ES-I3 (cell line): ENCODE results near the gene CHST9.
"Not testable (repeated sequence)": the region's sequence is repeated elsewhere in the genome, so short reads cannot be mapped to it uniquely, and the experiment has no call there.

ENCODE experiments used
- H3K36me3 ChIP-seq: 2 replicates; pipeline ENCODE4 v1.6.1; 2013; ENCODE audit warnings: mild to moderate bottlenecking, low read length, control low read depth, moderate library complexity; ENCODE audit not compliant: insufficient read depth
- H3K4me1 ChIP-seq: 2 replicates; pipeline ENCODE4 v1.6.1; 2013; ENCODE audit warnings: mild to moderate bottlenecking, control low read depth, low read length; ENCODE audit not compliant: insufficient read depth
- H3K9ac ChIP-seq: 2 replicates; pipeline ENCODE4 v1.6.1; 2013; ENCODE audit warnings: low read depth, mild to moderate bottlenecking, low read length, moderate library complexity
- H3K9me3 ChIP-seq: 2 replicates; pipeline ENCODE4 v1.6.1; 2013; ENCODE audit warnings: mild to moderate bottlenecking, low read length, moderate library complexity; ENCODE audit not compliant: control insufficient read depth, insufficient read depth

Gene CHST9

DNA sequence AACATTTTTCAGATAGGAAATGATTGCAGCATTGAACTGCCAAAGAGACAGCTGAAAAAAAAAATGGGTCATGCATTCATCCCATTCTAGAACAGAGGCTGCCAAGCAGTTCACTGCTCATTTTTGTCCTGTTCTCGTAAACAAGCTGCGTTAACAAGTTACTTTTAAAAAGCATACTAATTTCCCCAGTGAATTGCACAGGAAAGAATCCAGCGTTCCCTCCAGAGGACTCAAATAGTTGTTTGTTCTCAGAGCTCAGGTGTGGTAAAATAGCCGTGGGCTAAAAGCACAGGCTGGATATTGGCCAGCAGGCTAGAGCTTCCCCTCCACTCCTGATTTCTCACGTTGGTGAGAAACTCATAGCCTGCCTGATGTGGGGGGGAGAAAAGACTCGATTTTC, 243.5 kb downstream of the CHST9 start:
- Histone ChIP-seq H3K9me3 (no peaks in the 10 kb centered on the region), H3K4me1 (no peaks in the 10 kb centered on the region), H3K36me3 (no peaks in the 10 kb centered on the region), H3K9ac (no peak overlapping the region)

DNA sequence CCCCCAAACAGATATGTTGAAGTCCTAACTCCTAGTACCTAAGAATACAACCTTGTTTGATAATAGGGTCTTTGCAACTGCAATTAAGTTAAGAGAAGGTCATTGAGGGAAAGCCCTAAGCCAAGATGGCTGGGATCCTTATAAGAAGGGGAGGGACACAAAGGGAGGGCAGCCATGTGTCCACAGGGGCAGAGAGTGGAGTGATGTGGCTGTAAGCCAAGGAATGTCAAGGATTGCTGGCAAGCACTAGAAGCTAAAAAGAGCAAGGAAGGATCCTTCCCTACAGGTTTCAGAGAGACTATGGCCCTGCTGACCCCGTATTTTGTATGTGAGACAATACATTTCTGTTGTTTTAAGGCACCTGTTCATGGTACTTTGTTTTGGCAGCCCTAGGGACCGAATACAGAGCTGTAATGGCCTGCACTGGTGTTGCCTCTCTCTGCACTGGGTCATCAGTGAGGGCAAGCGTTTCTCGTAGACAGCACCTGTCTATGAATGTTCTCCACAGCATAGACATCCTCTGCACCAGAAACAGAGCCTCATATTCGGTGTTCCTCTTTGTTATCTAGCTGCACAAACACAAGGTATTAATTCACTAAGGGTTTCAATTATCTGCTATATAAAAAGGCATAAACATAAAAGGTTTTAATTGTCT, 244.2 kb downstream of the CHST9 start:
- H3K36me3 ChIP-seq: no peaks in the 10 kb centered on the region

DNA sequence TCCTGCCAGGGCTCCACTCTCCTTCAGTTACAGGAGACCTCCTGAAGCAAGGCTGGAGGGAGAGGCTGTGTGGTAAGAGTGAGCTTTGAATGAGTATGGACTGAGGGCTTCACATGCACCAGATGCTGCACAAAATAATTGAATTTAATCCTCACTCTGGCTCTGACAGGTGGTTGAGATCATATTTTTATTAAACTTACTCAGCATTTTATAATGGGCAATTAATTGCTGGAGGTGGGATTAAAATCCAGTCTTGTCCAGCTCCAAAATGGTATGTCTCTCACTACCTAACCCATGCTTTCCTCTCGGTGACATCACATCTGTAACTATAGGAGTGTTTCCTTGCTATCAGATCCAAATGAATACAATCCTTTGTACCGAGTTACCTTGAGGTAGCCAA, 253.4 kb downstream of the CHST9 start:
- H3K36me3 ChIP-seq: no peaks in the 10 kb centered on the region
- H3K9ac ChIP-seq: no peak overlapping the region
- H3K9me3 ChIP-seq: no peaks in the 10 kb centered on the region
- H3K4me1 ChIP-seq: peaks cover 9% of the 10 kb centered on the region

More for the DNA sequence above, 244.2 kb downstream of the CHST9 start:
- Histone ChIP-seq H3K9me3 (no peaks in the 10 kb centered on the region), H3K4me1 (no peaks in the 10 kb centered on the region), H3K9ac (no peak overlapping the region)

DNA sequence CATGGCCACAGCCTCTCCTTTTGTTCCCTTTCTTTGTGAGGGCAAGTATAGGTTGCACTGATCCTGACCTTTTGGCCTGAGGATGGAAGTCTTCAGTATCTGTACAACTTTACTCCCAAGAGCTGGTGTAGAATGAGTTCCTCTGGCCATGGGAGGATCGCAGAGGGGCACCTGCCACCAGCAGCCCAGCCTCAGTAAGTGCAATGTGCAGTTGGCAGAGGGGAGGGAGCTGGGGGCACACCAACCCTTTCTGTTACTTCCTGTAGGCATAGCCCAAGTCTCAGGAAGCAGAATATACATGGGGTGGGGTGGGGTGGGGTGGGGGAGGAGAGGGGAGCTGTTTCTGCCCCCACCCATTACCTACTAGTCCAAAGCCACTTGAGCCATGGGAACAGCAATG, 254.5 kb downstream of the CHST9 start:
- no peak overlapping the region for H3K9ac ChIP-seq
- H3K4me1 ChIP-seq: peaks cover 9% of the 10 kb centered on the region
- H3K9me3 ChIP-seq: no peaks in the 10 kb centered on the region
- no peaks in the 10 kb centered on the region for H3K36me3 ChIP-seq

DNA sequence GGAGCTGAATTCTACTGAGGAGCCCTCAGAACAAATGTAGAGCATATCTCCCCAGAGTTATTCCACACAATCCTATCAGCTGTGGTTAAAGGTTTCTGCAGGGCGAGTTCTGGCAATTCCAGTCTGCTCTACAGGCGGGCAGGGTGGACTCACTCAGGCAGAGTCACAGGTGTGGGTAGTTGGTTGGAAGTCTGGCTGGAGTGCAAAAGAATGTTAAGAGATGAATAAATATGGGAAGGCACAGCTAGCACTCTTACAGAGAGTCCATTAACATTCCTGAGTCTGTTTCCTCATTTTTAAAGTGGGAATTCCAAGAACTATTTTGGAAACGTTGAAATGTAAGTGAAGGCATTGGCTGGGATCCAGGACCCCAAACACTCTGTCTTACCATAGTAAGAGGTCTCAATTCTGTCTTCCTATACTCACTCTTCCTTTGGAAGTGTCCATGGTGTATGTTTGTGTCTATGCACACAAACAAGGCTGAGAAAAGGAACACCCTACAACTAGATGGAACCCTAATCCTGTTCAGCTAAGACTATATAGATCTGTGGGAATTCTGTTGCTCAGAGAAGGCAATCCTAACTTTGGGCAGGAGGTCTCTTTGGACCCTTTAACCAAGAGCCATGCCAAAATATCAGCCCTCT, 256.3 kb downstream of the CHST9 start:
- Histone ChIP-seq H3K4me1 (peaks cover 9% of the 10 kb centered on the region), H3K9ac (no peak overlapping the region), H3K9me3 (no peaks in the 10 kb centered on the region), H3K36me3 (no peaks in the 10 kb centered on the region)

DNA sequence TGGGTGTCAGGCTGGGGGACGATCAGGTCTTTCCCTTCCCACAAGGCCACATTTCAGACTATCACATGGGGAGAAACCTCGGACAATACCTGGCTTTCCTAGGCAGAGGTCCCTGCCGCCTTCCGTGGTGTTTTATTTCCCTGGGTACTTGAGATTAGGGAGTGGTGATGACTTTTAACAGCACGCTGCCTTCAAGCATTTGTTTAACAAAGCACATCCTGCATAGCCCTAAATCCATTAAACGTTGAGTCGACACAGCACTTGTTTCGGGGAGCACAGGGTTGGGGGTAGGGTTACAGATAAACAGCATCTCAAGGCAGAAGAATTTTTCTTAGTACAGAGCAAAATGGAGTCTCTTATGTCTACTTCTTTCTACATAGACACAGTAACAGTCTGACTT, 257.3 kb downstream of the CHST9 start:
- not testable (repeated sequence) for H3K4me1 ChIP-seq, H3K9me3 ChIP-seq, H3K36me3 ChIP-seq, H3K9ac ChIP-seq

DNA sequence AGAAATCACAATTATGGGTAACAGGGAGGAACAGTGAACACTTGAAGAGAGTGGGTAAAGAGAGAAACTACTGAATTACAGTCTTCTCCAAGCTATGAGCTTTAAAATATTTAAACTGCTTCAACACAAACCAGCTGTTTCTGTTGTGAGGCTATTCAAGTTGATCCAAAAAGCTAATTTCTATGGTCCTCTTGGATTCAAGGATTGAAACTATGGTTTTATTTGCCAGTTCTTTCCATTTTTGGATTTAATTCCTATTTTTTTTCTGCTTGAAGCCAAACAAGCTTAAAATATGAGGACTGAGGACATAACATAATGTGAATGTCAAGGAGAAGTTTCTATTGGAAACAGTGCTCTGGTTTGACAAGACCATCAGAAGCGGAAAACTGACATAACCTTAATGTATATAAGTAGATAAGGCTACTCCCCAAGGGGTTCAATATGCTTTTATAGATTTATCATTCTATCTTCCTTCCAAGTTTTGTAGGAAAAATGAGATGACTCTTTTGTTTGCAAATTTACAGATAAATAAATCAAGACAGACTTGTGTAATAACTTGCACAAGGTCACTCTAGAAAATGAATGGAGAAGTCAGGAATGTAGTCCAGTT, 258.9 kb downstream of the CHST9 start:
- Histone ChIP-seq H3K9me3 (peaks cover 3% of the 10 kb centered on the region), H3K36me3 (no peaks in the 10 kb centered on the region)

DNA sequence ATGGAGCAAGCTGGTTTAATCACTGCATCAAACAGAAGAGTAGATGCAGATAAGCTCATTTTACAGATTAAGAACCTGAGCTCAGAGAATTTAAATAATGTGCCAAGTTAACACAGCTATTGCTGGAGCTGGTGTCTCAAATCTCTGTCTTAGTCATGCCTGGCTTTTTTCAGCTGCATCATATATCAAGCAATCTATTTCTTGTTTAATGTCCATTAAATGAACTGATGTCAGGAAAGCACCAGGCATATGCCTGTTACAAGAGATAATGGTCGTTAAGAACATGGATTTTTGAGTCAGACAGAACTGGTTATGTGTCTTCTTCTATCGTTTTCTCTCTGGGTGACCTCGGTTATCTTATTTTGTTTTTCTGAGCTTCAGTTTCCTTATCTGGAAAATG, 259.8 kb downstream of the CHST9 start:
- Histone ChIP-seq H3K9me3 (peaks cover 3% of the 10 kb centered on the region), H3K9ac (no peak overlapping the region), H3K4me1 (peaks cover 9% of the 10 kb centered on the region), H3K36me3 (no peaks in the 10 kb centered on the region)

More for the DNA sequence above, 258.9 kb downstream of the CHST9 start:
- no peak overlapping the region for H3K9ac ChIP-seq
- peaks cover 9% of the 10 kb centered on the region for H3K4me1 ChIP-seq

DNA sequence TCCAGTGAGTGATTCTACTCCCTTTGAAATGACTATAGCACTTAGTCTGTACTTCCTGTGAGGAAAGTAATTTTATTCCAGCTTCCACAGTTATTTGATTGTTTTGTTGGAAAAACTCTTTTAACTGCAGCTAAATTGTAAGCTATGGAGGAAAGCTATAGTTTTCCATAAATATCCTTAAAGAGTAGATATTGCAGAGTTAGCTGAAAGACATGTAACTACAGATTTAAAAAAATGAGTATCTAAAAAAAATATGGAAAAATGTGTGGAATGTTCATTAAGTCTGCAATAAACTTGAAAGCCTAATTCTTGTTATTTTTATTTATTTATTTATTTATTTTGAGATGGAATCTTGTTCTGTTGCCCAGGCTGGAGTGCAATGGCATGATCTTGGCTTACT, 262.8 kb downstream of the CHST9 start:
- peaks cover 3% of the 10 kb centered on the region for H3K9me3 ChIP-seq
- no peaks in the 10 kb centered on the region for H3K36me3 ChIP-seq
- no peaks in the 10 kb centered on the region; the same call in 1 of the 2 replicates for H3K4me1 ChIP-seq
- H3K9ac ChIP-seq: no peak overlapping the region

DNA sequence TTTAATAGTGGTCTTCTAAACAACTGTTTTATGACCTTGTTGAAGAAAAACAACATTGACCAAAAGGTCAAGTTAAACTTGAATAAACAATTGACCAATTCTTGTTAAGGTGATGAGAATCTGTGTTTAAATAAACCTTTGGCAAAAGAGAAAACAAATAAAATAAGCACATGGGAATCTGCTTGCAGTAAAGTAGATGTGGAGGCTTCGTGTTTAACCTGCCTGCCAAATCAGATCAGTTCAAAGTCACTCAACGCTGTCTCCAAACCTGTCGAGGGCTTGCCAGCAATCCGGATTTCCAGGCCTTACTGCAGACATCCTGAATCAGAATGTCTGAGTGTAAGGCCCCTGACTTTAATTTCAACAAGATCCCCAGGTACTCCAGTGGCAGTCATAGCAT, 264.5 kb downstream of the CHST9 start:
- Histone ChIP-seq H3K4me1 (no peaks in the 10 kb centered on the region), H3K36me3 (no peaks in the 10 kb centered on the region; the same call in 1 of the 2 replicates), H3K9me3 (peaks cover 3% of the 10 kb centered on the region)

DNA sequence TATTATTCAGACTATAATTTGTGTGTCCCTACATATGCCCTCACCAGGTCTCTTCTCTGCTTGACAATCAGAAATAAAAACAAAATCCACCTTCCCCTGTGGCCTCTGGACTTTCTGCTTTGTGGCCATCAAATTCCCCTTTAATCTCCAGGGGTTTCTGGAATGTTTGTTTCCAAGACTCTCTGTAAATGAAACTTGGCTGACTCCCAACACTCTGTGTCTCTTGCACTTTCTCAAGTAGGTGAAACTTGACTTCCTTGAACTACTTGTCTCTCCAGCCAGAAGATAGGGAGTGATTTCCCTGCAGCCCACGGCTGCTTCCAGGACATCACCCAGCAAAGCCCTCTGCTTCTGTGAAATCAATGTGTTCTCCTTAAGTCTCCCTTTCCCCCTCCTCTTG, 265.5 kb downstream of the CHST9 start:
- Histone ChIP-seq H3K9ac (no peak overlapping the region), H3K36me3 (no peaks in the 10 kb centered on the region; the same call in 1 of the 2 replicates), H3K9me3 (peaks cover 3% of the 10 kb centered on the region), H3K4me1 (no peaks in the 10 kb centered on the region)

More for the DNA sequence above, 264.5 kb downstream of the CHST9 start:
- no peak overlapping the region for H3K9ac ChIP-seq

DNA sequence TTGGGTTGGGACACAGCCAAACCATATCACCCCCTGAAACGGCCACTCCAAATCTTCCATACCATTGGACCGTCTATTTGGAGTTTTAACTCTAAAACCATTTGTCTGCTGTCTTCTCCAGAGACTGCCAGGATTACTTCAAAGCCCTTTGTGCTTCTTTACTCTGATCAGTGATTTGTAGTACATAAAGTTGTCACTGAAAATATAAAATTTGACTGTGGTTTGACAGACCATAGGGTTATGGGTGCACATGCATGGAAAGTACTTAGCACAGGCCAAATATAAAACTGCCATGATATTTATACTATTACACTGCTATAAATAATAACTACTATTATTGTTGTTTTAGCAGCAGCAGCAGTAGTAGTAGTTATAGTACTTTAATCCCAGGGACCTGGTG, 265.9 kb downstream of the CHST9 start:
- peaks cover 3% of the 10 kb centered on the region for H3K9me3 ChIP-seq
- no peak overlapping the region for H3K9ac ChIP-seq
- no peaks in the 10 kb centered on the region; the same call in 1 of the 2 replicates for H3K36me3 ChIP-seq
- H3K4me1 ChIP-seq: no peaks in the 10 kb centered on the region

DNA sequence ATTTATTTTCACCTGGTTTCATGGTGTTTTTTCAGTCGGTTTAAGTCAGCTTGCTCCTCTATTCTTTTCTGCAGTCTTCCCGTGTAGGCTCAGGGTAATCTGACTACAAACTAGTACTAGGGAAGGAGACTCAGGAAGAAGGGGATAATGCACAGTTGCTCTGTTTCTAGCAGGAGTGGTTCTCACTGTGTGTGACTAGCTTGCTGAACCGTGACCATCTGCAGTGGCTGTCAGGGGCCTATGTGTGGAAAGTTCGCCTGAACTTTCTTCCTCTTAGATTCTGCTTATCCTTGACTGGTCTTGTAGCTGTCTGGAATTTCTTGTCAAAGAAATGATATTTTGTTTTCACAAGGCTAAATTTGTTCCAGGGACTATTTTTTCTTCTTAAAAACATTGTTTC, 273.3 kb downstream of the CHST9 start:
- Histone ChIP-seq H3K36me3 (no peaks in the 10 kb centered on the region), H3K9me3 (no peaks in the 10 kb centered on the region), H3K4me1 (peaks cover 7% of the 10 kb centered on the region; the same call in 1 of the 2 replicates), H3K9ac (no peak overlapping the region)

DNA sequence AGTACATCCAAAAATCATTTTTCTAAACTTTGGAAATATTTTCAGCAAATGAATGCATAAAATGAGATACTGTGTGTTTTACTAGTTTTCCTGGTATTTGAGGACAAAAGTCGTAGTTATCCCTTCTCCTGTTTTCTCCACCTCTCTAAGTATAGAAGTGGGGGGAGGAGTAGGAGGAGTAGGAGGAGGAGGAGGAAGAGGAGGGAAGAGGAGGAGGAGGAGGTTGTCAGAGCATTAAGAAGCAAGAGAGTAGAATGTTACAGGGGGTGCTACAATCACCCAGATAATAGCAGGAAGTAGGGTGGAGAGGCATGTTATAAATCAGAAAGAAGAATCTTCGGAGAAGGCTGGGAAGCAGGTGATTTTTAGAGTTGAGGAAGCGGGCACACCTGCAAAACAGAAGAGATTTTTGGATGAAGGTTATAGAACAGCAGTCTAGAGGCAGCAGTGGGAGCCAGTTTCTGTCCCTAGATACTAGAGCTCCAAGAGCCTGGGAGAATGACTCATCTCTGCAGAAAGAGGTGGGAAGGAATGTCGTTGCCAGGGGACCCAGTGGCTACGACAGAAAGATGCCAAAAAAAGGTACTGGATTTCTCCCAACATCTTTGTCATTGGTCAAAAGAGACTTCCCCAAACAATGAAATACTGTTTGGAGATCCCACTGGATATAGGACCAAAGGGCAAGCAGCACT, 275.4 kb downstream of the CHST9 start:
- peaks cover 7% of the 10 kb centered on the region; the same call in 1 of the 2 replicates for H3K4me1 ChIP-seq
- no peak overlapping the region for H3K9ac ChIP-seq
- no peaks in the 10 kb centered on the region for H3K9me3 ChIP-seq
- H3K36me3 ChIP-seq: no peaks in the 10 kb centered on the region; the same call in 1 of the 2 replicates
